GM23338 (cell line): ENCODE measurements around the gene FOLH1. TPM values are rescaled to one million over a fixed set of nuclear protein-coding genes. Genes with fewer than 3 reads are reported as not detected.
"Not testable (repeated sequence)": the region's sequence is repeated elsewhere in the genome, so short reads cannot be mapped to it uniquely, and the experiment has no call there.

Experiments used
- ATAC-seq: fragments of 200-7000 bp; cut with Tn5 transposase; 3 replicates; pipeline ENCODE4 v1.9.1; 2020
- DNase-seq: peaks from one replicate; pipeline ENCODE4 v3.0.0-alpha.2; 2015; ENCODE audit warnings: low spot score
- H2AFZ ChIP-seq: fragments of 200-600 bp; sonication (generic); 2 replicates; pipeline ENCODE4 v1.8.0; 2016; ENCODE audit warnings: antibody characterized with exemption, mild to moderate bottlenecking, moderate library complexity
- H3F3A ChIP-seq: fragments of 200-600 bp; sonication (generic); replicated peaks from 2 replicates; pipeline ENCODE4 v1.8.0; 2017; ENCODE audit warnings: antibody characterized with exemption, mixed run types, low read depth
- H3K27ac ChIP-seq: fragments of 200-600 bp; sonication (generic); 2 replicates; pipeline ENCODE4 v1.6.1; 2016; ENCODE audit warnings: low read depth
- H3K27me3 ChIP-seq: fragments of 200-600 bp; sonication (generic); 2 replicates; pipeline ENCODE4 v1.8.0; 2016; ENCODE audit warnings: mild to moderate bottlenecking, mixed run types, moderate library complexity; ENCODE audit not compliant: insufficient read depth
- H3K36me3 ChIP-seq: fragments of 200-600 bp; sonication (generic); 2 replicates; pipeline ENCODE4 v1.8.0; 2016; ENCODE audit warnings: mild to moderate bottlenecking; ENCODE audit not compliant: insufficient read depth
- H3K4me1 ChIP-seq: fragments of 200-600 bp; sonication (generic); 2 replicates; pipeline ENCODE4 v1.8.0; 2016; ENCODE audit warnings: mild to moderate bottlenecking, moderate library complexity; ENCODE audit not compliant: insufficient read depth
- H3K4me2 ChIP-seq: fragments of 200-600 bp; sonication (generic); 2 replicates; pipeline ENCODE4 v1.7.1; 2017; ENCODE audit warnings: mixed run types
- H3K4me3 ChIP-seq: fragments of 200-600 bp; sonication (generic); 2 replicates; pipeline ENCODE4 v1.6.1; 2016; ENCODE audit warnings: mixed run types
- H3K79me2 ChIP-seq: fragments of 200-600 bp; sonication (generic); replicated peaks from 2 replicates; pipeline ENCODE4 v1.8.0; 2017; ENCODE audit warnings: mild to moderate bottlenecking; ENCODE audit not compliant: insufficient read depth
- H3K9me2 ChIP-seq: fragments of 200-600 bp; sonication (generic); 2 replicates; pipeline ENCODE4 v1.8.0; 2017; ENCODE audit not compliant: insufficient read depth
- H4K20me1 ChIP-seq: fragments of 200-600 bp; sonication (generic); replicated peaks from 2 replicates; pipeline ENCODE4 v1.8.0; 2017; ENCODE audit warnings: mild to moderate bottlenecking; ENCODE audit not compliant: insufficient read depth
- H3K27ac Mint-ChIP-seq: 2 replicates; pipeline ENCODE4 v1.8.0; 2020; ENCODE audit warnings: inconsistent platforms, mild to moderate bottlenecking, moderate library complexity, mixed read lengths
- H3K27me3 Mint-ChIP-seq: 3 replicates; pipeline ENCODE4 v1.8.0; 2022; ENCODE audit warnings: low read depth, mild to moderate bottlenecking, moderate library complexity, mixed read lengths, inconsistent platforms; ENCODE audit not compliant: insufficient read depth, poor library complexity
- H3K36me3 Mint-ChIP-seq: 3 replicates; pipeline ENCODE4 v1.8.0; 2021; ENCODE audit warnings: low read depth, mild to moderate bottlenecking, inconsistent platforms, moderate library complexity, mixed read lengths
- H3K4me1 Mint-ChIP-seq: 3 replicates; pipeline ENCODE4 v1.8.0; 2020; ENCODE audit warnings: mild to moderate bottlenecking, inconsistent platforms, mixed read lengths
- H3K4me3 Mint-ChIP-seq: 3 replicates; pipeline ENCODE4 v1.8.0; 2021; ENCODE audit warnings: moderate library complexity, mild to moderate bottlenecking, inconsistent platforms, mixed read lengths
- H3K9me3 Mint-ChIP-seq: 3 replicates; pipeline ENCODE4 v1.8.0; 2020; ENCODE audit warnings: moderate library complexity, mild to moderate bottlenecking, inconsistent platforms, mixed read lengths
- EZH2 ChIP-seq: fragments of 200-600 bp; sonication (generic); IDR thresholded peaks from one replicate; pipeline ENCODE4 v1.8.0; 2017; ENCODE audit warnings: antibody characterized with exemption, mild to moderate bottlenecking, low read depth; ENCODE audit not compliant: unreplicated experiment
- NANOG ChIP-seq: IDR thresholded peaks from 2 replicates; pipeline ENCODE4 v1.6.1; 2016; ENCODE audit warnings: antibody characterized with exemption, borderline replicate concordance
- ZNF331 ChIP-seq: fragments of 250-450 bp; sonication (Bioruptor Pico); IDR thresholded peaks from 2 replicates; pipeline ENCODE4 v1.5.0; 2020; ENCODE audit warnings: low read depth, mild to moderate bottlenecking, moderate library complexity
- polyA plus RNA-seq: library from polyadenylated mRNA; unstranded; fragments of >200 nt; fragmentation: Nextera tagmentation; extraction: Ambion mirVana; gene quantifications from 2 replicates; pipeline ENCODE4 v1.2.1, GENCODE V29; 2016
- total RNA-seq: library from RNA; depleted of rRNA; stranded (reverse); fragments of >200 nt; shearing (Covaris generic); gene quantifications from 2 replicates; pipeline ENCODE4 v1.2.3, GENCODE V29; 2014; rRNA removed
- TF ChIP-seq, protein P1 (sequence below): fragments of 250-450 bp; sonication (Bioruptor Pico); IDR thresholded peaks from 2 replicates; pipeline ENCODE4 v1.5.0; 2020; ENCODE audit warnings: mild to moderate bottlenecking, moderate library complexity

The FOLH1 gene
- total and polyA plus RNA-seq, 2 experiments from 2014 or later: 0.32 to 1.5 TPM

DNA sequence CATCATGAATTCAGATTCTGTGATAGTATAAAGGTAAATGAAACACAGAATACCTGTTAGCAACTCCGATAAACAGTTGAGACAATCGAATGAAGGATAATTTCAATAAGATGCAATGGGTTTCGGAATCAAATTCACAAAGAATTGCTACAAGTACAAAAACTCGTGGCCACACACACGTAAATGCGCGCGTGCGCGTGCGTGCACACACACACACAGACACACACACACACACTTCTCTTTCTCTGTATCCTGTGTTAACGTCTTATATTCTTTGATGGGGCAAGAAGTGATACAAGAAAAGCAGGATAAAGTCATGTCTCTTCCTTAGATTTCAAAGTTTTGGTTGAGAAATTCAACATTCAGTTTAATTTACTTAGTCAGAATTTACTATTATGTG lies 57.2 kb downstream of the FOLH1 start (continued):
- TF ChIP-seq, protein P1, sequence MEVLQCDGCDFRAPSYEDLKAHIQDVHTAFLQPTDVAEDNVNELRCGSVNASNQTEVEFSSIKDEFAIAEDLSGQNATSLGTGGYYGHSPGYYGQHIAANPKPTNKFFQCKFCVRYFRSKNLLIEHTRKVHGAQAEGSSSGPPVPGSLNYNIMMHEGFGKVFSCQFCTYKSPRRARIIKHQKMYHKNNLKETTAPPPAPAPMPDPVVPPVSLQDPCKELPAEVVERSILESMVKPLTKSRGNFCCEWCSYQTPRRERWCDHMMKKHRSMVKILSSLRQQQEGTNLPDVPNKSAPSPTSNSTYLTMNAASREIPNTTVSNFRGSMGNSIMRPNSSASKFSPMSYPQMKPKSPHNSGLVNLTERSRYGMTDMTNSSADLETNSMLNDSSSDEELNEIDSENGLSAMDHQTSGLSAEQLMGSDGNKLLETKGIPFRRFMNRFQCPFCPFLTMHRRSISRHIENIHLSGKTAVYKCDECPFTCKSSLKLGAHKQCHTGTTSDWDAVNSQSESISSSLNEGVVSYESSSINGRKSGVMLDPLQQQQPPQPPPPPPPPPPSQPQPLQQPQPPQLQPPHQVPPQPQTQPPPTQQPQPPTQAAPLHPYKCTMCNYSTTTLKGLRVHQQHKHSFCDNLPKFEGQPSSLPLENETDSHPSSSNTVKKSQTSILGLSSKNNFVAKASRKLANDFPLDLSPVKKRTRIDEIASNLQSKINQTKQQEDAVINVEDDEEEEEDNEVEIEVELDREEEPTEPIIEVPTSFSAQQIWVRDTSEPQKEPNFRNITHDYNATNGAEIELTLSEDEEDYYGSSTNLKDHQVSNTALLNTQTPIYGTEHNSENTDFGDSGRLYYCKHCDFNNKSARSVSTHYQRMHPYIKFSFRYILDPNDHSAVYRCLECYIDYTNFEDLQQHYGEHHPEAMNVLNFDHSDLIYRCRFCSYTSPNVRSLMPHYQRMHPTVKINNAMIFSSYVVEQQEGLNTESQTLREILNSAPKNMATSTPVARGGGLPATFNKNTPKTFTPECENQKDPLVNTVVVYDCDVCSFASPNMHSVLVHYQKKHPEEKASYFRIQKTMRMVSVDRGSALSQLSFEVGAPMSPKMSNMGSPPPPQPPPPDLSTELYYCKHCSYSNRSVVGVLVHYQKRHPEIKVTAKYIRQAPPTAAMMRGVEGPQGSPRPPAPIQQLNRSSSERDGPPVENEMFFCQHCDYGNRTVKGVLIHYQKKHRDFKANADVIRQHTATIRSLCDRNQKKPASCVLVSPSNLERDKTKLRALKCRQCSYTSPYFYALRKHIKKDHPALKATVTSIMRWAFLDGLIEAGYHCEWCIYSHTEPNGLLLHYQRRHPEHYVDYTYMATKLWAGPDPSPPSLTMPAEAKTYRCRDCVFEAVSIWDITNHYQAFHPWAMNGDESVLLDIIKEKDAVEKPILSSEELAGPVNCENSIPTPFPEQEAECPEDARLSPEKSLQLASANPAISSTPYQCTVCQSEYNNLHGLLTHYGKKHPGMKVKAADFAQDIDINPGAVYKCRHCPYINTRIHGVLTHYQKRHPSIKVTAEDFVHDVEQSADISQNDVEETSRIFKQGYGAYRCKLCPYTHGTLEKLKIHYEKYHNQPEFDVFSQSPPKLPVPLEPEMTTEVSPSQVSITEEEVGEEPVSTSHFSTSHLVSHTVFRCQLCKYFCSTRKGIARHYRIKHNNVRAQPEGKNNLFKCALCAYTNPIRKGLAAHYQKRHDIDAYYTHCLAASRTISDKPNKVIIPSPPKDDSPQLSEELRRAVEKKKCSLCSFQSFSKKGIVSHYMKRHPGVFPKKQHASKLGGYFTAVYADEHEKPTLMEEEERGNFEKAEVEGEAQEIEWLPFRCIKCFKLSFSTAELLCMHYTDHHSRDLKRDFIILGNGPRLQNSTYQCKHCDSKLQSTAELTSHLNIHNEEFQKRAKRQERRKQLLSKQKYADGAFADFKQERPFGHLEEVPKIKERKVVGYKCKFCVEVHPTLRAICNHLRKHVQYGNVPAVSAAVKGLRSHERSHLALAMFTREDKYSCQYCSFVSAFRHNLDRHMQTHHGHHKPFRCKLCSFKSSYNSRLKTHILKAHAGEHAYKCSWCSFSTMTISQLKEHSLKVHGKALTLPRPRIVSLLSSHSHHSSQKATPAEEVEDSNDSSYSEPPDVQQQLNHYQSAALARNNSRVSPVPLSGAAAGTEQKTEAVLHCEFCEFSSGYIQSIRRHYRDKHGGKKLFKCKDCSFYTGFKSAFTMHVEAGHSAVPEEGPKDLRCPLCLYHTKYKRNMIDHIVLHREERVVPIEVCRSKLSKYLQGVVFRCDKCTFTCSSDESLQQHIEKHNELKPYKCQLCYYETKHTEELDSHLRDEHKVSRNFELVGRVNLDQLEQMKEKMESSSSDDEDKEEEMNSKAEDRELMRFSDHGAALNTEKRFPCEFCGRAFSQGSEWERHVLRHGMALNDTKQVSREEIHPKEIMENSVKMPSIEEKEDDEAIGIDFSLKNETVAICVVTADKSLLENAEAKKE (CRISPR knock-in tag): no peak
- TF ChIP-seq EZH2: no peak
- TF ChIP-seq NANOG: no peak
- no peak for TF ChIP-seq ZNF331 (CRISPR knock-in tag)

GRCh38 chr11:49102356-49102755 lies 106.0 kb downstream of the FOLH1 start:
- H3F3A ChIP-seq, H3K27ac ChIP-seq, H3K4me1 ChIP-seq, H2AFZ ChIP-seq, H3K4me1 Mint-ChIP-seq, H3K27me3 ChIP-seq, H3K4me3 Mint-ChIP-seq, H3K4me3 ChIP-seq, DNase-seq, H4K20me1 ChIP-seq, H3K27me3 Mint-ChIP-seq, H3K27ac Mint-ChIP-seq, H3K4me2 ChIP-seq, ATAC-seq, H3K79me2 ChIP-seq, H3K36me3 ChIP-seq, H3K9me2 ChIP-seq: not testable (repeated sequence)
- H3K36me3 Mint-ChIP-seq: peaks cover 26% of the 10 kb centered on the region
- H3K9me3 Mint-ChIP-seq: peaks cover 80% of the 10 kb centered on the region

Other genes starting within 250 kb of the FOLH1 start
- not detected in 2 replicates for gene TRIM51G, start 224.7 kb downstream of the FOLH1 start, total RNA-seq
- gene TRIM51G, start 224.7 kb downstream of the FOLH1 start, polyA plus RNA-seq: not detected in 2 replicates
- gene TRIM49B, start 179.8 kb downstream of the FOLH1 start, total RNA-seq: not detected in 2 replicates
- gene TRIM49B, start 179.8 kb downstream of the FOLH1 start, polyA plus RNA-seq: 0.21 TPM in 1 of 2 replicates, not detected in the other
- not detected in 2 replicates for gene TRIM64C, start 149.5 kb downstream of the FOLH1 start, total RNA-seq
- not detected in 2 replicates for gene TRIM64C, start 149.5 kb downstream of the FOLH1 start, polyA plus RNA-seq